GM12878 (cell line): ENCODE data around the gene NUMB. TPM values are rescaled to one million over a fixed set of nuclear protein-coding genes. Genes with fewer than 3 reads are reported as not detected.

Experiments used
- ATF7 ChIP-seq: fragments of 450-650 bp; IDR thresholded peaks from 2 replicates; pipeline ENCODE4 v1.6.1; 2016; ENCODE audit warnings: low read depth, mild to moderate bottlenecking
- BACH1 ChIP-seq: fragments of 450-650 bp; IDR thresholded peaks from 2 replicates; pipeline ENCODE4 v1.6.1; 2017; ENCODE audit warnings: mild to moderate bottlenecking, borderline replicate concordance
- BHLHE40 ChIP-seq, 2 experiments: fragments of 450-650 bp in 1 of 2; IDR thresholded peaks; 2 replicates each; pipeline ENCODE4 v1.6.1; 2011 to 2017; ENCODE audit warnings: low read depth in 2 of 2, borderline replicate concordance in 1 of 2, improper control_type of control experiment in 1 of 2, low read length in 1 of 2, mild to moderate bottlenecking in 1 of 2
- CBX3 ChIP-seq: fragments of 200-600 bp; sonication (generic); IDR thresholded peaks from 2 replicates; pipeline ENCODE4 v1.6.1; 2016; ENCODE audit warnings: low read depth, borderline replicate concordance
- DPF2 ChIP-seq: fragments of 450-650 bp; IDR thresholded peaks from 2 replicates; pipeline ENCODE4 v1.6.1; 2017; ENCODE audit warnings: mild to moderate bottlenecking
- EP300 ChIP-seq, 2 experiments: fragments of 150-350 bp in 1 of 2; IDR thresholded peaks; 2 replicates each; pipeline ENCODE4 v1.6.1; 2011 to 2012; ENCODE audit warnings: low read depth in 2 of 2, low read length in 2 of 2, borderline replicate concordance in 1 of 2, improper control_type of control experiment in 1 of 2, inconsistent platforms in 1 of 2; ENCODE audit not compliant: control insufficient read depth in 1 of 2
- EZH2 ChIP-seq: IDR thresholded peaks from 2 replicates; pipeline ENCODE4 v1.6.1; 2012; ENCODE audit warnings: low read depth, mild to moderate bottlenecking, control low read depth, inconsistent platforms, low read length, borderline replicate concordance; ENCODE audit not compliant: control insufficient read depth
- GABPA ChIP-seq: IDR thresholded peaks from 2 replicates; pipeline ENCODE4 v1.6.1; 2014; ENCODE audit warnings: antibody characterized with exemption, low read depth, mild to moderate bottlenecking, inconsistent platforms
- IKZF1 ChIP-seq: fragments of 450-650 bp; conservative IDR thresholded peaks from 2 replicates; pipeline ENCODE4 v1.6.1; 2017; ENCODE audit warnings: antibody characterized with exemption, mild to moderate bottlenecking
- MEF2B ChIP-seq: fragments of 450-650 bp; IDR thresholded peaks from 2 replicates; pipeline ENCODE4 v1.6.1; 2018; ENCODE audit warnings: mild to moderate bottlenecking, moderate library complexity; ENCODE audit not compliant: partially characterized antibody, poor library complexity, severe bottlenecking
- NFXL1 ChIP-seq: fragments of 450-650 bp; IDR thresholded peaks from 2 replicates; pipeline ENCODE4 v1.6.1; 2017; ENCODE audit warnings: antibody characterized with exemption, mild to moderate bottlenecking, borderline replicate concordance
- NFYB ChIP-seq: IDR thresholded peaks from 2 replicates; pipeline ENCODE4 v1.6.1; 2011; ENCODE audit warnings: low read depth, mild to moderate bottlenecking, low read length, improper control_type of control experiment, moderate library complexity; ENCODE audit not compliant: insufficient read depth
- STAT3 ChIP-seq: IDR thresholded peaks from 2 replicates; pipeline ENCODE4 v1.6.1; 2011; ENCODE audit warnings: low read depth, low read length, improper control_type of control experiment
- YY1 ChIP-seq: IDR thresholded peaks from 2 replicates; pipeline ENCODE4 v1.6.1; 2011; ENCODE audit warnings: low read depth, mild to moderate bottlenecking, low read length
- ZBED1 ChIP-seq: IDR thresholded peaks from 2 replicates; pipeline ENCODE4 v1.6.1; 2016; ENCODE audit warnings: borderline replicate concordance
- polyA plus RNA-seq, 11 experiments: library from polyadenylated mRNA; depleted of rRNA in 4 of 11; unstranded in 6 of 11; stranded (reverse) in 5 of 11; fragments of >200 nt; fragmentation: Nextera tagmentation in 4 of 11; fragmentation: Illumina TruSeq in 1 of 11; extraction: Ambion mirVana in 4 of 11; extraction: Trizol in 1 of 11; gene quantifications; 1 replicate in 1 of 11; 2 replicates in 10 of 11; pipeline versions ENCODE4 v1.2.1 to v1.2.3, GENCODE V29; 2011 to 2016; ENCODE audit warnings: inconsistent platforms in 2 of 11, missing spikeins in 2 of 11, low read depth in 1 of 11
- total RNA-seq, 4 experiments: library from RNA; depleted of rRNA in 3 of 4; stranded (reverse); fragments of >200 nt in 3 of 4; fragmentation: Illumina TruSeq in 1 of 4; extraction: Trizol in 1 of 4; gene quantifications; 2 replicates each; pipeline versions ENCODE4 v1.2.1 to v1.2.3, GENCODE V29; 2013 to 2021
- TF ChIP-seq, protein P1 (sequence below): IDR thresholded peaks from 2 replicates; pipeline ENCODE4 v1.6.1; 2011; ENCODE audit warnings: borderline replicate concordance, low read depth, mild to moderate bottlenecking, moderate library complexity, mixed read lengths, low read length; ENCODE audit not compliant: insufficient read depth; ENCODE audit errors: extremely low read length
- TF ChIP-seq, protein P2 (sequence below): IDR thresholded peaks from 2 replicates; pipeline ENCODE4 v1.6.1; 2012; ENCODE audit warnings: improper control_type of control experiment, low read depth, low read length; ENCODE audit not compliant: insufficient replicate concordance
- TF ChIP-seq, protein P3 (sequence below): IDR thresholded peaks from 2 replicates; pipeline ENCODE4 v1.6.1; 2011; ENCODE audit warnings: borderline replicate concordance, low read depth, mild to moderate bottlenecking, moderate library complexity, low read length; ENCODE audit not compliant: insufficient read depth, poor library complexity, severe bottlenecking
- TF ChIP-seq, protein P4 (sequence below): fragments of 450-650 bp; IDR thresholded peaks from 2 replicates; pipeline ENCODE4 v1.6.1; 2016; ENCODE audit warnings: mild to moderate bottlenecking

Gene NUMB
- total and polyA plus RNA-seq, 10 of the 15 experiments (the other 5 are each of a cell fraction or from before 2014, with no cell fraction given), result 22.0 to 147 (median 48.9) TPM

DNA sequence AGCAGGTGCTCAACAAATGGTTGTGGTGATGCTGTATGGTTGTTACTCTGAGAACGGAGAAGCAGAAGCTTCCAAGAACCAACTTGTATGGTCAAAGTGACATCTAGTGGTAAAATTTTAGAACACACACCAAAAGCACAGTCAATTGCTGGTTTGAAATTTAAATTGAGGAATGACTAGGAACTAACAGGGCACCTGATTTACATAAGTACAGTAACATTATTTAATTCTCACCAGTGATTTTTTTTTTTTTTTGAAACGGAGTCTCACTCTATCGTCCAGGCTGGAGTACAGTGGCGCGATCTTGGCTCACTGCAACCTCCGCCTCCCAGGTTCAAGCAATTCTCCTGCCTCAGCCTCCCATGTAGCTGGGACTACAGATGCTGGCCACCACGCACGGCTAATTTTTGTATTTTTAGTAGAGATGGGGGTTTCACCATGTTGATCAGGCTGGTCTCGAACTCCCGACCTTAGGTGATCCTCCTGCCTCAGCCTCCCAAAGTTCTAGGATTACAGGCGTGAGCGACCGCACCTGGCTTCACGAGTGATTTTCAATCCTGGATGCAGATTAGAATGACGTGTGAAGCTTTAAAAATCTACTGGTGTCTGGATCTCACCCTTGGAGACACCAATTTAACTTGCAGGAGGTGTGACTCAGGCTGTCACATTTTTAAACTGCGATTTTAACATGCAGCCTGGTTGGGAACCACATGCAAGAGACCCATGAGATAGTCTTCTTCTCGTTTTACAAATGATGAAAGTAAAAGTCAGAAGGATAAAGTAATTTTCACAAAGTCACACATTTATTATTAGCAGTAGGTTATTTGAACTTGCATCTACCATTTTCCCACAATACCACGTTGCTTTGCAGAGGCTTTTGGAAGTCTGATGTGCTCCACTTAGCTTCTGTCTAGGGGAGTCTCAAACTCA lies 14.1 kb upstream of the NUMB start (continued):
- TF ChIP-seq, protein P1, sequence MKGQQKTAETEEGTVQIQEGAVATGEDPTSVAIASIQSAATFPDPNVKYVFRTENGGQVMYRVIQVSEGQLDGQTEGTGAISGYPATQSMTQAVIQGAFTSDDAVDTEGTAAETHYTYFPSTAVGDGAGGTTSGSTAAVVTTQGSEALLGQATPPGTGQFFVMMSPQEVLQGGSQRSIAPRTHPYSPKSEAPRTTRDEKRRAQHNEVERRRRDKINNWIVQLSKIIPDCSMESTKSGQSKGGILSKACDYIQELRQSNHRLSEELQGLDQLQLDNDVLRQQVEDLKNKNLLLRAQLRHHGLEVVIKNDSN, result no peak
- TF ChIP-seq, protein P2, sequence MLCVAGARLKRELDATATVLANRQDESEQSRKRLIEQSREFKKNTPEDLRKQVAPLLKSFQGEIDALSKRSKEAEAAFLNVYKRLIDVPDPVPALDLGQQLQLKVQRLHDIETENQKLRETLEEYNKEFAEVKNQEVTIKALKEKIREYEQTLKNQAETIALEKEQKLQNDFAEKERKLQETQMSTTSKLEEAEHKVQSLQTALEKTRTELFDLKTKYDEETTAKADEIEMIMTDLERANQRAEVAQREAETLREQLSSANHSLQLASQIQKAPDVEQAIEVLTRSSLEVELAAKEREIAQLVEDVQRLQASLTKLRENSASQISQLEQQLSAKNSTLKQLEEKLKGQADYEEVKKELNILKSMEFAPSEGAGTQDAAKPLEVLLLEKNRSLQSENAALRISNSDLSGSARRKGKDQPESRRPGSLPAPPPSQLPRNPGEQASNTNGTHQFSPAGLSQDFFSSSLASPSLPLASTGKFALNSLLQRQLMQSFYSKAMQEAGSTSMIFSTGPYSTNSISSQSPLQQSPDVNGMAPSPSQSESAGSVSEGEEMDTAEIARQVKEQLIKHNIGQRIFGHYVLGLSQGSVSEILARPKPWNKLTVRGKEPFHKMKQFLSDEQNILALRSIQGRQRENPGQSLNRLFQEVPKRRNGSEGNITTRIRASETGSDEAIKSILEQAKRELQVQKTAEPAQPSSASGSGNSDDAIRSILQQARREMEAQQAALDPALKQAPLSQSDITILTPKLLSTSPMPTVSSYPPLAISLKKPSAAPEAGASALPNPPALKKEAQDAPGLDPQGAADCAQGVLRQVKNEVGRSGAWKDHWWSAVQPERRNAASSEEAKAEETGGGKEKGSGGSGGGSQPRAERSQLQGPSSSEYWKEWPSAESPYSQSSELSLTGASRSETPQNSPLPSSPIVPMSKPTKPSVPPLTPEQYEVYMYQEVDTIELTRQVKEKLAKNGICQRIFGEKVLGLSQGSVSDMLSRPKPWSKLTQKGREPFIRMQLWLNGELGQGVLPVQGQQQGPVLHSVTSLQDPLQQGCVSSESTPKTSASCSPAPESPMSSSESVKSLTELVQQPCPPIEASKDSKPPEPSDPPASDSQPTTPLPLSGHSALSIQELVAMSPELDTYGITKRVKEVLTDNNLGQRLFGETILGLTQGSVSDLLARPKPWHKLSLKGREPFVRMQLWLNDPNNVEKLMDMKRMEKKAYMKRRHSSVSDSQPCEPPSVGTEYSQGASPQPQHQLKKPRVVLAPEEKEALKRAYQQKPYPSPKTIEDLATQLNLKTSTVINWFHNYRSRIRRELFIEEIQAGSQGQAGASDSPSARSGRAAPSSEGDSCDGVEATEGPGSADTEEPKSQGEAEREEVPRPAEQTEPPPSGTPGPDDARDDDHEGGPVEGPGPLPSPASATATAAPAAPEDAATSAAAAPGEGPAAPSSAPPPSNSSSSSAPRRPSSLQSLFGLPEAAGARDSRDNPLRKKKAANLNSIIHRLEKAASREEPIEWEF, result peak; percentile 74
- TF ChIP-seq NFYB (no peak), IKZF1 (peak; percentile 52), GABPA (no peak), MEF2B (peak; percentile 88), NFXL1 (no peak), YY1 (peak; percentile 34; the same call in 1 of the 2 replicates), ATF7 (peak; percentile 78), CBX3 (no peak), DPF2 (0 out of 2 replicates have a peak, but pooled peaks have one; percentile 29), BHLHE40 (IDR thresholded peaks at IDR 0.05; ENCODE audit: borderline replicate concordance in 1 of 2, low read depth in 2 of 2, low read length in 1 of 2) (peak; percentile 17 to 65; a peak in 2 of 4 replicates), EZH2 (no peak), EP300 (IDR thresholded peaks at IDR 0.05; ENCODE audit: borderline replicate concordance in 1 of 2, control insufficient read depth in 1 of 2, low read depth in 2 of 2, low read length in 2 of 2) (peak in 1 of 2 experiments; percentile 39; a peak in 1 of 4 replicates), ZBED1 (no peak), BACH1 (peak; percentile 45; the same call in 1 of the 2 replicates), STAT3 (no peak)
- TF ChIP-seq, protein P3, sequence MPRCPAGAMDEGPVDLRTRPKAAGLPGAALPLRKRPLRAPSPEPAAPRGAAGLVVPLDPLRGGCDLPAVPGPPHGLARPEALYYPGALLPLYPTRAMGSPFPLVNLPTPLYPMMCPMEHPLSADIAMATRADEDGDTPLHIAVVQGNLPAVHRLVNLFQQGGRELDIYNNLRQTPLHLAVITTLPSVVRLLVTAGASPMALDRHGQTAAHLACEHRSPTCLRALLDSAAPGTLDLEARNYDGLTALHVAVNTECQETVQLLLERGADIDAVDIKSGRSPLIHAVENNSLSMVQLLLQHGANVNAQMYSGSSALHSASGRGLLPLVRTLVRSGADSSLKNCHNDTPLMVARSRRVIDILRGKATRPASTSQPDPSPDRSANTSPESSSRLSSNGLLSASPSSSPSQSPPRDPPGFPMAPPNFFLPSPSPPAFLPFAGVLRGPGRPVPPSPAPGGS, result peak; percentile 81
- TF ChIP-seq, protein P4, sequence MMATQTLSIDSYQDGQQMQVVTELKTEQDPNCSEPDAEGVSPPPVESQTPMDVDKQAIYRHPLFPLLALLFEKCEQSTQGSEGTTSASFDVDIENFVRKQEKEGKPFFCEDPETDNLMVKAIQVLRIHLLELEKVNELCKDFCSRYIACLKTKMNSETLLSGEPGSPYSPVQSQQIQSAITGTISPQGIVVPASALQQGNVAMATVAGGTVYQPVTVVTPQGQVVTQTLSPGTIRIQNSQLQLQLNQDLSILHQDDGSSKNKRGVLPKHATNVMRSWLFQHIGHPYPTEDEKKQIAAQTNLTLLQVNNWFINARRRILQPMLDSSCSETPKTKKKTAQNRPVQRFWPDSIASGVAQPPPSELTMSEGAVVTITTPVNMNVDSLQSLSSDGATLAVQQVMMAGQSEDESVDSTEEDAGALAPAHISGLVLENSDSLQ, result peak; percentile 50
